Measurements from ENCODE around the gene PLSCR3.

PLSCR3 gene

DNA sequence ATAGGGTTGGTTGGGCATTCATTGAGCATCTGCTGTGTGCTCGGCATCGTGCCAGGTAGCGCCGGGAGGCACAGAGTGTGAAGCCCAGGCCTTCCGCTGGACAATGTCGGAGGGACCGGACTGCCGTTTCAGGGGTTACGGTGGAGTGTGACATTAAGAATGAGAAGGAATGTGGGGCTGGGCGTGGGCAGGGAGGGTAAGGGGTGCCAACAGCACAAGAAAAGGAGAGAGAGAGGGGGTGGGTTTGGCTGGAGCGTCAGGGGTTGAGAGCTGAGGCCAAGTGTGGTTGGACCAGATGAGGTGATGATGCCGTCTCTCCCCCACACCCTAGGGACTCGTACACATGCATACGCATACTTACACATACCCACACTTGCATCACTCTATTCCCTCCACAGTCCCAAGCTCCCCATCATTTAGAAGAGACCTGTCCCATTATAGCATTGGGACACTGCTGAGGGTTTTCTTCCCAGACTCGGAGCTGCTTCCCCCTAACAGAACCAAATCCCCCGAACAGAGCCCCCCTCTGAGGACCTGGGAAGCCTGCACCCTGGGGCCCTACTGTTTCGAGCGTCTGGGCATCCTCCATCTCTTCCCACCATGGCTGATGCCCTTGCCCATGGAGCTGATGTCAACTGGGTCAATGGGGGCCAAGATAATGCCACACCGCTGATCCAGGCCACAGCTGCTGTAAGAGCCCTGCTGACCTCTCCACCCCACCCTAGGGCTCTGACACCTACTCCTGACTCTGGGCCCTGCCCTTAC lies 45.7 kb downstream of the PLSCR3 start:
- Histone ChIP-seq H3K9ac (no peak overlapping the region), H3K27me3 (ENCODE audit: control insufficient read depth, insufficient read depth, low read length) (no peaks in the 10 kb centered on the region), H3K9me3 (ENCODE audit: control insufficient read depth, low read length) (no peaks in the 10 kb centered on the region), H3K4me2 (ENCODE audit: low read length) (no peak overlapping the region), H3K4me3 (ENCODE audit: low read depth, low read length) (no peak overlapping the region), H3K79me2 (no peaks in the 10 kb centered on the region), H2AFZ (peak overlapping the region; percentile 25), H3K36me3 (ENCODE audit: control insufficient read depth, insufficient read depth, low read length) (no peaks in the 10 kb centered on the region), H3K4me1 (peaks cover 33% of the 10 kb centered on the region), H3K27ac (peak overlapping the region; percentile 99)
- no peak for TF ChIP-seq CTCF (IDR thresholded peaks at IDR 0.05)

GRCh38 chr17:7347630-7348477 lies 46.5 kb downstream of the PLSCR3 start:
- no peak for TF ChIP-seq CTCF (IDR thresholded peaks at IDR 0.05)
- H3K9me3 ChIP-seq (ENCODE audit: control insufficient read depth, low read length), result no peaks in the 10 kb centered on the region
- no peak overlapping the region for H3K27ac ChIP-seq
- H3K4me1 ChIP-seq, result peaks cover 27% of the 10 kb centered on the region
- no peaks in the 10 kb centered on the region for H3K36me3 ChIP-seq (ENCODE audit: control insufficient read depth, insufficient read depth, low read length)
- no peaks in the 10 kb centered on the region for H3K27me3 ChIP-seq (ENCODE audit: control insufficient read depth, insufficient read depth, low read length)
- no peak overlapping the region for H2AFZ ChIP-seq
- H3K9ac ChIP-seq, result no peak overlapping the region
- H3K79me2 ChIP-seq, result no peaks in the 10 kb centered on the region
- H3K4me2 ChIP-seq (ENCODE audit: low read length), result no peak overlapping the region
- no peak overlapping the region for H3K4me3 ChIP-seq (ENCODE audit: low read depth, low read length)

DNA sequence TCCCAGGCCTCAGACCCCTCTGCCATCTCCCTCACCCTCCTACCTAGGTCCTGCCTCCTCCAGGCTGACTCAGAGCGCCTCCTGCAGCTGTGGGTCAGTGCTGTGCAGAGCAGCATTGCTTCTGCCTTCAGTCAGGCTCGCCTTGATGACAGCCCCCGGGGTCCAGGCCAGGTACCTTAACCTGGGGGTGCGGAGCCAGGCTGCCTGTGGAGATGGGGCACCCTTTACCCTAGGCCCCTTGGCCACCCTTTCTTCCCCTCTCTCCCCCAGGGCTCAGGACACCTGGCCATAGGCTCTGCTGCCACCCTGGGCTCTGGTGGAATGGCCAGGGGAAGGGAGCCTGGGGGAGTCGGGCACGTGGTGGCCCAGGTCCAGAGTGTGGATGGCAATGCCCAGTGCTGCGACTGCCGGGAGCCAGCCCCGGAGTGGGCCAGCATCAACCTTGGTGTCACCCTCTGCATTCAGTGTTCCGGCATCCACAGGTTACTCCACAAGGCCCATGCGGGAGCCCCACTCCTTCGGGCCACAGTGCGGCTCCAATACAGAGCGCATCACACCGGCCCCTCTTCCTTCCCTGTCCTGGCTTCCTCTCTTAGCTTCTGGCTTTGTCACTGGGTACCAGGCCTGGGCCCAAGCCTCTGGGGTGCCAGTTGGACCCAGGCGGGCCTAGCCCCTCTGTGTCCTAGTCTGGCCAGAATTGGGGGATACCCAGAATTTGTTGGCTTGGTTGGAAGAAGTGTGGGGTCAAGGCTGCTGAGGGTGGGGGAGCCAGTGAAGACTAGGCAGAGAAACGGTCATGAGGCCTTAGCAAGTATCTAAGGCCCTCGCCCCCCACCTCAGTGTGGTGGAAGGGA lies 47.3 kb downstream of the PLSCR3 start:
- no peak overlapping the region for H3K9ac ChIP-seq
- H3K4me1 ChIP-seq, result peaks cover 23% of the 10 kb centered on the region
- no peaks in the 10 kb centered on the region for H3K79me2 ChIP-seq
- H3K27me3 ChIP-seq (ENCODE audit: control insufficient read depth, insufficient read depth, low read length), result no peaks in the 10 kb centered on the region
- no peak overlapping the region for H2AFZ ChIP-seq
- TF ChIP-seq CTCF (IDR thresholded peaks at IDR 0.05), result no peak
- no peaks in the 10 kb centered on the region for H3K36me3 ChIP-seq (ENCODE audit: control insufficient read depth, insufficient read depth, low read length)
- H3K4me2 ChIP-seq (ENCODE audit: low read length), result no peak overlapping the region
- H3K9me3 ChIP-seq (ENCODE audit: control insufficient read depth, low read length), result no peaks in the 10 kb centered on the region
- H3K27ac ChIP-seq, result no peak overlapping the region
- no peak overlapping the region for H3K4me3 ChIP-seq (ENCODE audit: low read depth, low read length)

GRCh38 chr17:7343250-7343649 lies 51.1 kb downstream of the PLSCR3 start:
- Histone ChIP-seq H3K36me3 (ENCODE audit: control insufficient read depth, insufficient read depth, low read length) (no peaks in the 10 kb centered on the region), H3K9ac (no peak overlapping the region), H3K4me1 (peaks cover 8% of the 10 kb centered on the region), H3K27ac (no peak overlapping the region), H3K4me2 (ENCODE audit: low read length) (no peak overlapping the region), H3K79me2 (no peaks in the 10 kb centered on the region), H3K27me3 (ENCODE audit: control insufficient read depth, insufficient read depth, low read length) (no peaks in the 10 kb centered on the region), H2AFZ (no peak overlapping the region), H3K4me3 (ENCODE audit: low read depth, low read length) (no peak overlapping the region), H3K9me3 (ENCODE audit: control insufficient read depth, low read length) (no peaks in the 10 kb centered on the region)
- TF ChIP-seq CTCF (IDR thresholded peaks at IDR 0.05), result no peak

Measured in parathyroid adenoma (tissue), 2 donors.